HFF-Myc (cell line): ENCODE results near the gene MYO18A.

Experiments used
- DNase-seq: peaks from one replicate; pipeline ENCODE4 v3.0.0-alpha.2; 2011; ENCODE audit warnings: low read depth; ENCODE audit errors: extremely low read depth
- H3K4me3 ChIP-seq: replicated peaks from 2 replicates; pipeline ENCODE4 v1.5.1; 2011; ENCODE audit warnings: low read depth, mild to moderate bottlenecking, control low read depth, low read length
- CTCF ChIP-seq: IDR thresholded peaks from 2 replicates; pipeline ENCODE4 v1.5.1; 2012; ENCODE audit warnings: mild to moderate bottlenecking, low read depth, low read length, control low read depth; ENCODE audit errors: missing control alignments

MYO18A gene

GRCh38 chr17:29165800-29166506, 14.2 kb downstream of the MYO18A start:
- no peak for TF ChIP-seq CTCF
- no peak overlapping the region for H3K4me3 ChIP-seq
- no peak for DNase-seq

GRCh38 chr17:29165261-29165660, 14.9 kb downstream of the MYO18A start:
- no peak for DNase-seq
- H3K4me3 ChIP-seq: no peak overlapping the region
- TF ChIP-seq CTCF: no peak

- H3K4me3 ChIP-seq: no peak overlapping the region
- no peak for DNase-seq
- TF ChIP-seq CTCF: no peak
Measured at GRCh38 chr17:29163563-29163962, 16.6 kb downstream of the MYO18A start.

- TF ChIP-seq CTCF: no peak
- no peak overlapping the region for H3K4me3 ChIP-seq
- no peak for DNase-seq
Measured at GRCh38 chr17:29162909-29163341, 17.3 kb downstream of the MYO18A start.

- H3K4me3 ChIP-seq: no peak overlapping the region
- no peak for TF ChIP-seq CTCF
- DNase-seq: no peak
Measured at GRCh38 chr17:29162082-29162908, 17.9 kb downstream of the MYO18A start.

- no peak for DNase-seq
- H3K4me3 ChIP-seq: no peak overlapping the region
Measured at GRCh38 chr17:29160253-29160652, 19.9 kb downstream of the MYO18A start.

More at GRCh38 chr17:29160253-29160652, 19.9 kb downstream of the MYO18A start:
- TF ChIP-seq CTCF: no peak
